ENCODE results near the gene ACKR3. TPM values are rescaled to one million over a fixed set of nuclear protein-coding genes. Genes with fewer than 3 reads are reported as not detected.

ACKR3 gene
- total and polyA plus RNA-seq, 10 of the 15 experiments (the other 5 are each of a cell fraction or from before 2014, with no cell fraction given) = 3.0 to 154 (median 6.4) TPM

DNA sequence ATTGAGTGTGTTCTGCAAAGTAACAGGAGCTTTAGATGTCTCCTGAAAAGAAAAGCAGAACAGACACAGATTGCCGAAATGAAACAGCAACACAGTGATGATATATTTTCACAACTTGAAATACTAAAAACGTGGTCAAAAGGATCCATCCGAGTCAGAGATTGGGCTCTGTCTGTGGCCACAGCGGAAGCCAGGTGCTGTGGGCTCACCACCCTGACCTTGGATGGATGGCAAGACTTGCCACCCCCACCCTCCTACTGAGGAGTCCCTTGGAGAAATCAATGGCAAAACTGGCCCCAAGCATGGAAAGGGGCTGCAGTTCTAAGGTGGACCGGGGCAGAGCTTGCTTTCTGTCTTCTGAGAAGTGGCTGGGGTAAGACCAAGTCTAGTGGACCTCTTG, 31.4 kb upstream of the ACKR3 start (continued):
- TF ChIP-seq, protein P1, sequence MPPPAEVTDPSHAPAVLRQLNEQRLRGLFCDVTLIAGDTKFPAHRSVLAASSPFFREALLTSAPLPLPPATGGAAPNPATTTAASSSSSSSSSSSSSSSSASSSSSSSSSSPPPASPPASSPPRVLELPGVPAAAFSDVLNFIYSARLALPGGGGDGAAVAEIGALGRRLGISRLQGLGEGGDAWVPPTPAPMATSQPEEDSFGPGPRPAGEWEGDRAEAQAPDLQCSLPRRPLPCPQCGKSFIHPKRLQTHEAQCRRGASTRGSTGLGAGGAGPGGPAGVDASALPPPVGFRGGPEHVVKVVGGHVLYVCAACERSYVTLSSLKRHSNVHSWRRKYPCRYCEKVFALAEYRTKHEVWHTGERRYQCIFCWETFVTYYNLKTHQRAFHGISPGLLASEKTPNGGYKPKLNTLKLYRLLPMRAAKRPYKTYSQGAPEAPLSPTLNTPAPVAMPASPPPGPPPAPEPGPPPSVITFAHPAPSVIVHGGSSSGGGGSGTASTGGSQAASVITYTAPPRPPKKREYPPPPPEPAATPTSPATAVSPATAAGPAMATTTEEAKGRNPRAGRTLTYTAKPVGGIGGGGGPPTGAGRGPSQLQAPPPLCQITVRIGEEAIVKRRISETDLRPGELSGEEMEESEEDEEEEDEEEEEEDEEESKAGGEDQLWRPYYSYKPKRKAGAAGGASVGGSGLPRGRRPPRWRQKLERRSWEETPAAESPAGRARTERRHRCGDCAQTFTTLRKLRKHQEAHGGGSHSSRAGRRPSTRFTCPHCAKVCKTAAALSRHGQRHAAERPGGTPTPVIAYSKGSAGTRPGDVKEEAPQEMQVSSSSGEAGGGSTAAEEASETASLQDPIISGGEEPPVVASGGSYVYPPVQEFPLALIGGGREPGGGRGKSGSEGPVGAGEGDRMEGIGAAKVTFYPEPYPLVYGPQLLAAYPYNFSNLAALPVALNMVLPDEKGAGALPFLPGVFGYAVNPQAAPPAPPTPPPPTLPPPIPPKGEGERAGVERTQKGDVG (CRISPR knock-in tag; IDR thresholded peaks at IDR 0.05) = no peak
- TF ChIP-seq BACH1 (IDR thresholded peaks at IDR 0.05; ENCODE audit: borderline replicate concordance) (no peak), SMC3 (IDR thresholded peaks at IDR 0.05; ENCODE audit: borderline replicate concordance, low read length) (no peak), EED (IDR thresholded peaks at IDR 0.05; ENCODE audit: low read depth) (0 out of 2 replicates have a peak, but pooled peaks have one; percentile 46), EGR1 (IDR thresholded peaks at IDR 0.05; ENCODE audit: borderline replicate concordance in 1 of 2, low read depth in 2 of 2, low read length in 2 of 2) (no peak), POLR2AphosphoS5 (IDR thresholded peaks at IDR 0.05; ENCODE audit: low read length) (peak; percentile 48; the same call in 1 of the 2 replicates), RFX5 (IDR thresholded peaks at IDR 0.05; ENCODE audit: low read depth, low read length) (no peak), JUND (IDR thresholded peaks at IDR 0.05; ENCODE audit: low read depth, low read length) (no peak)
- TF ChIP-seq, protein P2, sequence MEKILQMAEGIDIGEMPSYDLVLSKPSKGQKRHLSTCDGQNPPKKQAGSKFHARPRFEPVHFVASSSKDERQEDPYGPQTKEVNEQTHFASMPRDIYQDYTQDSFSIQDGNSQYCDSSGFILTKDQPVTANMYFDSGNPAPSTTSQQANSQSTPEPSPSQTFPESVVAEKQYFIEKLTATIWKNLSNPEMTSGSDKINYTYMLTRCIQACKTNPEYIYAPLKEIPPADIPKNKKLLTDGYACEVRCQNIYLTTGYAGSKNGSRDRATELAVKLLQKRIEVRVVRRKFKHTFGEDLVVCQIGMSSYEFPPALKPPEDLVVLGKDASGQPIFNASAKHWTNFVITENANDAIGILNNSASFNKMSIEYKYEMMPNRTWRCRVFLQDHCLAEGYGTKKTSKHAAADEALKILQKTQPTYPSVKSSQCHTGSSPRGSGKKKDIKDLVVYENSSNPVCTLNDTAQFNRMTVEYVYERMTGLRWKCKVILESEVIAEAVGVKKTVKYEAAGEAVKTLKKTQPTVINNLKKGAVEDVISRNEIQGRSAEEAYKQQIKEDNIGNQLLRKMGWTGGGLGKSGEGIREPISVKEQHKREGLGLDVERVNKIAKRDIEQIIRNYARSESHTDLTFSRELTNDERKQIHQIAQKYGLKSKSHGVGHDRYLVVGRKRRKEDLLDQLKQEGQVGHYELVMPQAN (conservative IDR thresholded peaks at IDR 0.05) = peak; percentile 31; the same call in 1 of the 2 replicates
- TF ChIP-seq, protein P3, sequence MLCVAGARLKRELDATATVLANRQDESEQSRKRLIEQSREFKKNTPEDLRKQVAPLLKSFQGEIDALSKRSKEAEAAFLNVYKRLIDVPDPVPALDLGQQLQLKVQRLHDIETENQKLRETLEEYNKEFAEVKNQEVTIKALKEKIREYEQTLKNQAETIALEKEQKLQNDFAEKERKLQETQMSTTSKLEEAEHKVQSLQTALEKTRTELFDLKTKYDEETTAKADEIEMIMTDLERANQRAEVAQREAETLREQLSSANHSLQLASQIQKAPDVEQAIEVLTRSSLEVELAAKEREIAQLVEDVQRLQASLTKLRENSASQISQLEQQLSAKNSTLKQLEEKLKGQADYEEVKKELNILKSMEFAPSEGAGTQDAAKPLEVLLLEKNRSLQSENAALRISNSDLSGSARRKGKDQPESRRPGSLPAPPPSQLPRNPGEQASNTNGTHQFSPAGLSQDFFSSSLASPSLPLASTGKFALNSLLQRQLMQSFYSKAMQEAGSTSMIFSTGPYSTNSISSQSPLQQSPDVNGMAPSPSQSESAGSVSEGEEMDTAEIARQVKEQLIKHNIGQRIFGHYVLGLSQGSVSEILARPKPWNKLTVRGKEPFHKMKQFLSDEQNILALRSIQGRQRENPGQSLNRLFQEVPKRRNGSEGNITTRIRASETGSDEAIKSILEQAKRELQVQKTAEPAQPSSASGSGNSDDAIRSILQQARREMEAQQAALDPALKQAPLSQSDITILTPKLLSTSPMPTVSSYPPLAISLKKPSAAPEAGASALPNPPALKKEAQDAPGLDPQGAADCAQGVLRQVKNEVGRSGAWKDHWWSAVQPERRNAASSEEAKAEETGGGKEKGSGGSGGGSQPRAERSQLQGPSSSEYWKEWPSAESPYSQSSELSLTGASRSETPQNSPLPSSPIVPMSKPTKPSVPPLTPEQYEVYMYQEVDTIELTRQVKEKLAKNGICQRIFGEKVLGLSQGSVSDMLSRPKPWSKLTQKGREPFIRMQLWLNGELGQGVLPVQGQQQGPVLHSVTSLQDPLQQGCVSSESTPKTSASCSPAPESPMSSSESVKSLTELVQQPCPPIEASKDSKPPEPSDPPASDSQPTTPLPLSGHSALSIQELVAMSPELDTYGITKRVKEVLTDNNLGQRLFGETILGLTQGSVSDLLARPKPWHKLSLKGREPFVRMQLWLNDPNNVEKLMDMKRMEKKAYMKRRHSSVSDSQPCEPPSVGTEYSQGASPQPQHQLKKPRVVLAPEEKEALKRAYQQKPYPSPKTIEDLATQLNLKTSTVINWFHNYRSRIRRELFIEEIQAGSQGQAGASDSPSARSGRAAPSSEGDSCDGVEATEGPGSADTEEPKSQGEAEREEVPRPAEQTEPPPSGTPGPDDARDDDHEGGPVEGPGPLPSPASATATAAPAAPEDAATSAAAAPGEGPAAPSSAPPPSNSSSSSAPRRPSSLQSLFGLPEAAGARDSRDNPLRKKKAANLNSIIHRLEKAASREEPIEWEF (IDR thresholded peaks at IDR 0.05; ENCODE audit: insufficient replicate concordance, low read depth, low read length) = no peak
- TF ChIP-seq, protein P4, sequence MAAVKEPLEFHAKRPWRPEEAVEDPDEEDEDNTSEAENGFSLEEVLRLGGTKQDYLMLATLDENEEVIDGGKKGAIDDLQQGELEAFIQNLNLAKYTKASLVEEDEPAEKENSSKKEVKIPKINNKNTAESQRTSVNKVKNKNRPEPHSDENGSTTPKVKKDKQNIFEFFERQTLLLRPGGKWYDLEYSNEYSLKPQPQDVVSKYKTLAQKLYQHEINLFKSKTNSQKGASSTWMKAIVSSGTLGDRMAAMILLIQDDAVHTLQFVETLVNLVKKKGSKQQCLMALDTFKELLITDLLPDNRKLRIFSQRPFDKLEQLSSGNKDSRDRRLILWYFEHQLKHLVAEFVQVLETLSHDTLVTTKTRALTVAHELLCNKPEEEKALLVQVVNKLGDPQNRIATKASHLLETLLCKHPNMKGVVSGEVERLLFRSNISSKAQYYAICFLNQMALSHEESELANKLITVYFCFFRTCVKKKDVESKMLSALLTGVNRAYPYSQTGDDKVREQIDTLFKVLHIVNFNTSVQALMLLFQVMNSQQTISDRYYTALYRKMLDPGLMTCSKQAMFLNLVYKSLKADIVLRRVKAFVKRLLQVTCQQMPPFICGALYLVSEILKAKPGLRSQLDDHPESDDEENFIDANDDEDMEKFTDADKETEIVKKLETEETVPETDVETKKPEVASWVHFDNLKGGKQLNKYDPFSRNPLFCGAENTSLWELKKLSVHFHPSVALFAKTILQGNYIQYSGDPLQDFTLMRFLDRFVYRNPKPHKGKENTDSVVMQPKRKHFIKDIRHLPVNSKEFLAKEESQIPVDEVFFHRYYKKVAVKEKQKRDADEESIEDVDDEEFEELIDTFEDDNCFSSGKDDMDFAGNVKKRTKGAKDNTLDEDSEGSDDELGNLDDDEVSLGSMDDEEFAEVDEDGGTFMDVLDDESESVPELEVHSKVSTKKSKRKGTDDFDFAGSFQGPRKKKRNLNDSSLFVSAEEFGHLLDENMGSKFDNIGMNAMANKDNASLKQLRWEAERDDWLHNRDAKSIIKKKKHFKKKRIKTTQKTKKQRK (IDR thresholded peaks at IDR 0.05; ENCODE audit: low read depth, low read length) = no peak
- TF ChIP-seq, protein P5, sequence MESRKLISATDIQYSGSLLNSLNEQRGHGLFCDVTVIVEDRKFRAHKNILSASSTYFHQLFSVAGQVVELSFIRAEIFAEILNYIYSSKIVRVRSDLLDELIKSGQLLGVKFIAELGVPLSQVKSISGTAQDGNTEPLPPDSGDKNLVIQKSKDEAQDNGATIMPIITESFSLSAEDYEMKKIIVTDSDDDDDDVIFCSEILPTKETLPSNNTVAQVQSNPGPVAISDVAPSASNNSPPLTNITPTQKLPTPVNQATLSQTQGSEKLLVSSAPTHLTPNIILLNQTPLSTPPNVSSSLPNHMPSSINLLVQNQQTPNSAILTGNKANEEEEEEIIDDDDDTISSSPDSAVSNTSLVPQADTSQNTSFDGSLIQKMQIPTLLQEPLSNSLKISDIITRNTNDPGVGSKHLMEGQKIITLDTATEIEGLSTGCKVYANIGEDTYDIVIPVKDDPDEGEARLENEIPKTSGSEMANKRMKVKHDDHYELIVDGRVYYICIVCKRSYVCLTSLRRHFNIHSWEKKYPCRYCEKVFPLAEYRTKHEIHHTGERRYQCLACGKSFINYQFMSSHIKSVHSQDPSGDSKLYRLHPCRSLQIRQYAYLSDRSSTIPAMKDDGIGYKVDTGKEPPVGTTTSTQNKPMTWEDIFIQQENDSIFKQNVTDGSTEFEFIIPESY (IDR thresholded peaks at IDR 0.05) = no peak
